PC-9 (cell line): Measurements from ENCODE around the gene SECTM1. TPM values are rescaled to one million over a fixed set of nuclear protein-coding genes. Genes with fewer than 3 reads are reported as not detected.

ENCODE experiments used
- BruUV-seq: library from RNA; stranded (reverse); fragments of 400-500 nt; replicated peaks from 2 replicates; lab custom pipeline; 2021; lab: Mats Ljungman, UMichigan
- CTCF ChIA-PET: fragments of 300-600 bp; sonication (Branson Sonifier 250); formaldehyde crosslinking; loops from one replicate; lab custom pipeline; 2022; ENCODE audit warnings: antibody characterized with exemption; lab: Charles Lee
- POLR2A ChIA-PET: fragments of 300-600 bp; sonication (Branson Sonifier 250); formaldehyde crosslinking; loops from one replicate; lab custom pipeline; 2022; ENCODE audit warnings: antibody characterized with exemption; ENCODE audit not compliant: unreplicated experiment; lab: Charles Lee
- DNase-seq, 2 experiments: peaks; one replicate each; pipeline versions ENCODE4 v3.0.0 to v3.0.0-alpha.2; 2015 to 2022; ENCODE audit warnings: mixed read lengths in 1 of 2
- H2AFZ ChIP-seq: fragments of 200-600 bp; sonication (generic); 2 replicates; pipeline ENCODE4 v1.8.1; 2017; ENCODE audit warnings: antibody characterized with exemption
- H3F3A ChIP-seq: fragments of 200-600 bp; sonication (generic); 2 replicates; pipeline ENCODE4 v1.8.1; 2017; ENCODE audit warnings: antibody characterized with exemption, mild to moderate bottlenecking, low read depth; ENCODE audit not compliant: insufficient read depth
- H3K27ac ChIP-seq: fragments of 200-600 bp; sonication (generic); 2 replicates; pipeline ENCODE4 v1.6.1; 2016; ENCODE audit warnings: mixed run types
- H3K27me3 ChIP-seq: fragments of 200-600 bp; sonication (generic); 2 replicates; pipeline ENCODE4 v1.6.1; 2016; ENCODE audit warnings: low read depth, mixed run types; ENCODE audit not compliant: insufficient read depth
- H3K36me3 ChIP-seq: fragments of 200-600 bp; sonication (generic); 2 replicates; pipeline ENCODE4 v1.6.1; 2016; ENCODE audit warnings: low read depth, mixed run types
- H3K4me1 ChIP-seq: fragments of 200-600 bp; sonication (generic); replicated peaks from 2 replicates; pipeline ENCODE4 v1.6.1; 2016; ENCODE audit warnings: mixed run types; ENCODE audit not compliant: insufficient read depth
- H3K4me2 ChIP-seq: fragments of 200-600 bp; sonication (generic); 2 replicates; pipeline ENCODE4 v1.6.1; 2017; ENCODE audit warnings: mixed run types
- H3K4me3 ChIP-seq: fragments of 200-600 bp; sonication (generic); 2 replicates; pipeline ENCODE4 v1.6.1; 2016; ENCODE audit warnings: mixed run types
- H3K79me2 ChIP-seq: fragments of 200-600 bp; sonication (generic); 2 replicates; pipeline ENCODE4 v1.6.1; 2017; ENCODE audit warnings: low read depth, mixed run types
- H3K9me2 ChIP-seq: fragments of 200-600 bp; sonication (generic); 2 replicates; pipeline ENCODE4 v1.8.1; 2017; ENCODE audit warnings: mild to moderate bottlenecking; ENCODE audit not compliant: insufficient read depth
- H3K9me3 ChIP-seq: fragments of 200-600 bp; sonication (generic); 2 replicates; pipeline ENCODE4 v1.8.1; 2016; ENCODE audit warnings: low read depth; ENCODE audit not compliant: insufficient read depth
- H4K20me1 ChIP-seq: fragments of 200-600 bp; sonication (generic); 2 replicates; pipeline ENCODE4 v1.8.1; 2017; ENCODE audit not compliant: insufficient read depth
- EZH2 ChIP-seq: fragments of 200-600 bp; sonication (generic); IDR thresholded peaks from 2 replicates; pipeline ENCODE4 v1.8.0; 2017; ENCODE audit warnings: antibody characterized with exemption, low read depth
- intact Hi-C: fragments of 100-400 bp; cut with micrococcal nuclease; formaldehyde crosslinking; loops from one replicate; pipeline ENCODE4 v1.10.0; 2022; ENCODE audit not compliant: unreplicated experiment
- total RNA-seq: library from RNA; stranded (reverse); gene quantifications from 2 replicates; pipeline ENCODE4 v1.2.3, GENCODE V29; 2021
- TF ChIP-seq, protein P1 (sequence below): fragments of 200-600 bp; sonication (generic); conservative IDR thresholded peaks from 2 replicates; pipeline ENCODE4 v1.6.1; 2017; ENCODE audit warnings: mixed run types, antibody characterized with exemption, mild to moderate bottlenecking, moderate library complexity

Gene SECTM1
- total RNA-seq, 1 experiment from 2014 or later: 3.6 TPM

DNA sequence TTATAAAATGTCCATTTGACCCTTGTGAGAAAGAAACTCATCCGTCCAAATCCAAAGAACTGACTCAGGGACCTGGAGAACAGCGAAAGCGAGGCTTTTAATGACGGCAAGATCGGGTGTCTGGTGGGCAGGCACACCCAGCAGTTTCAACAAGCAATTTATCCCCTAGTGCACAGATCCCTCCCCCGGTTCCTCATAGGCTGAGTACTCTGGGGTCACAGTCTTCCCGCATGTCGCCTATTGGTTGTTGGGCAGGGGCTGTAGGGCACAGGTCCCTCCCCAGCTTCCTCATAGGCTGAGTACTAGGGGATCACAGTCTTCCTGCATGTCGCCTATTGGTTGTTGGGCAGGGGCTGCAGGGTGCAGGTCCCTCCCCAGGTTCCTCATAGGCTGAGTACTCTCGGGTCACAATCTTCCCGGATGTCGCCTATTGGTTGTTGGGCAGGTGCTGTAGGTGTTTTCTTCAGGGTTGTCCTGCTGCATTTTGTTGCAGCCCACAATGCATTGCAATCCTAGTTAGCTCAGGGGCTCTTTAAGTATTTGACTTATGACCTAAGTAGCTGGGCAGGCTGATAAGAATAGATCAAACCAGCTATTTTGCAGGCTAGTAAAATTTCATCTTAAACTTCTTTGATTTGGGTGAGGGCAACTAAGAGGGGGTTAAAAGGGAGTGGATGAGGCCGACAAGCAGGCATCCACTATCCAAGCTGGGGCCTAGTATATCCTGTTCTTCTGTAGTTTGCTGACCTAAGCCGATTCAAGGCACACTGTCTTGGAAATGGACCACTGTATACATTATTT, 34.4 kb upstream of the SECTM1 start:
- CTCF ChIA-PET: interaction anchor here (0.6 kb wide), 1 partner anchor 85 kb away, joined by 4 read pairs; no protein-coding TSS in a partner anchor
- H2AFZ ChIP-seq: no peak overlapping the region
- no peaks in the 10 kb centered on the region for H3F3A ChIP-seq
- H3K9me3 ChIP-seq: no peaks in the 10 kb centered on the region
- no peaks in the 10 kb centered on the region for H3K79me2 ChIP-seq
- no peak for DNase-seq
- TF ChIP-seq EZH2: no peak
- TF ChIP-seq, protein P1, sequence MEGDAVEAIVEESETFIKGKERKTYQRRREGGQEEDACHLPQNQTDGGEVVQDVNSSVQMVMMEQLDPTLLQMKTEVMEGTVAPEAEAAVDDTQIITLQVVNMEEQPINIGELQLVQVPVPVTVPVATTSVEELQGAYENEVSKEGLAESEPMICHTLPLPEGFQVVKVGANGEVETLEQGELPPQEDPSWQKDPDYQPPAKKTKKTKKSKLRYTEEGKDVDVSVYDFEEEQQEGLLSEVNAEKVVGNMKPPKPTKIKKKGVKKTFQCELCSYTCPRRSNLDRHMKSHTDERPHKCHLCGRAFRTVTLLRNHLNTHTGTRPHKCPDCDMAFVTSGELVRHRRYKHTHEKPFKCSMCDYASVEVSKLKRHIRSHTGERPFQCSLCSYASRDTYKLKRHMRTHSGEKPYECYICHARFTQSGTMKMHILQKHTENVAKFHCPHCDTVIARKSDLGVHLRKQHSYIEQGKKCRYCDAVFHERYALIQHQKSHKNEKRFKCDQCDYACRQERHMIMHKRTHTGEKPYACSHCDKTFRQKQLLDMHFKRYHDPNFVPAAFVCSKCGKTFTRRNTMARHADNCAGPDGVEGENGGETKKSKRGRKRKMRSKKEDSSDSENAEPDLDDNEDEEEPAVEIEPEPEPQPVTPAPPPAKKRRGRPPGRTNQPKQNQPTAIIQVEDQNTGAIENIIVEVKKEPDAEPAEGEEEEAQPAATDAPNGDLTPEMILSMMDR: no peak
- intact Hi-C loops: no loop called here
- H4K20me1 ChIP-seq: no peaks in the 10 kb centered on the region
- no peaks in the 10 kb centered on the region for H3K4me1 ChIP-seq
- no peak overlapping the region for H3K27ac ChIP-seq
- no peak overlapping the region for H3K4me3 ChIP-seq
- no TSS peak for BruUV-seq
- H3K4me2 ChIP-seq: no peak overlapping the region
- POLR2A ChIA-PET: no interaction called here
- no peaks in the 10 kb centered on the region for H3K27me3 ChIP-seq
- no peaks in the 10 kb centered on the region for H3K36me3 ChIP-seq
- H3K9me2 ChIP-seq: no peaks in the 10 kb centered on the region

DNA sequence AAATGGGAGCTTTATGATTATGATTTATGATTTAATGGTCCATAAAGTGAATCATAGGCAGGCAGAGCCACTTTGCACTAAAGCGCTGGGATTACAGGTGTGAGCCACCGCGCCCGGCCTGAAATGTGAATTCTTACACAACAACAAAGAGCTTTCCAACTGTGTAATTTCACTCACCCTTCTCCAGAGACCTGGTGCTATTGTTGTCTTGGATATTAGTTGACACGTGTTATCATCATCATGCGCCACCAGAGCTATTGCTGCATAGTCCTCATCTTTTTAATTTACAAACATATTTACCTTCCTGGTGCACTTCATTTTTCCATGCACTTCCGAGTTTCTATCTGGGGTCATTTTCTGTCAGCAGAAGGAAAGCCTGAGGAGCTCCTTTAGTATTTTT, 33.2 kb upstream of the SECTM1 start:
- Histone ChIP-seq H3F3A (no peaks in the 10 kb centered on the region), H2AFZ (no peak overlapping the region), H3K27ac (no peak overlapping the region), H3K79me2 (no peaks in the 10 kb centered on the region), H3K9me2 (no peaks in the 10 kb centered on the region), H4K20me1 (no peaks in the 10 kb centered on the region), H3K4me3 (no peak overlapping the region), H3K27me3 (no peaks in the 10 kb centered on the region), H3K9me3 (no peaks in the 10 kb centered on the region), H3K4me2 (no peak overlapping the region), H3K4me1 (no peaks in the 10 kb centered on the region), H3K36me3 (no peaks in the 10 kb centered on the region)
- intact Hi-C loops: no loop called here
- no peak for TF ChIP-seq EZH2
- TF ChIP-seq, protein P1: no peak
- ChIA-PET POLR2A (interaction anchor here (0.7 kb wide), 1 partner anchor 15 kb away, joined by 8 read pairs; no protein-coding TSS in a partner anchor), CTCF (no interaction called here)
- no peak for DNase-seq
- no TSS peak for BruUV-seq

GRCh38 chr17:82365606-82366295, 32.2 kb upstream of the SECTM1 start:
- ChIA-PET POLR2A (interaction anchor here (0.6 kb wide), 1 partner anchor 374 kb away, joined by 3 read pairs; no protein-coding TSS in a partner anchor), CTCF (no interaction called here)
- no peaks in the 10 kb centered on the region for H3K36me3 ChIP-seq
- no peak for DNase-seq
- H3K9me3 ChIP-seq: no peaks in the 10 kb centered on the region
- no peak overlapping the region for H3K27ac ChIP-seq
- no peaks in the 10 kb centered on the region for H3K9me2 ChIP-seq
- H3K27me3 ChIP-seq: no peaks in the 10 kb centered on the region
- H4K20me1 ChIP-seq: no peaks in the 10 kb centered on the region
- intact Hi-C loops: no loop called here
- H3F3A ChIP-seq: no peaks in the 10 kb centered on the region
- no peaks in the 10 kb centered on the region for H3K4me1 ChIP-seq
- no peaks in the 10 kb centered on the region for H3K79me2 ChIP-seq
- TF ChIP-seq, protein P1: no peak
- no peak for TF ChIP-seq EZH2
- H3K4me3 ChIP-seq: no peak overlapping the region
- no peak overlapping the region for H3K4me2 ChIP-seq
- H2AFZ ChIP-seq: no peak overlapping the region
- BruUV-seq: no TSS peak
